Hepatocyte (in vitro differentiated cells): ENCODE data around the gene SHH.

Experiments used
- CTCF ChIP-seq: fragments of 200-600 bp; sonication (generic); IDR thresholded peaks from 2 replicates; pipeline ENCODE4 v1.5.1; 2016; ENCODE audit warnings: antibody characterized with exemption, mild to moderate bottlenecking; ENCODE audit not compliant: poor library complexity
- EZH2 ChIP-seq: fragments of 200-600 bp; sonication (generic); IDR thresholded peaks from 2 replicates; pipeline ENCODE4 v1.6.1; 2016; ENCODE audit warnings: antibody characterized with exemption, mild to moderate bottlenecking, borderline replicate concordance

GRCh38 chr7:155802906-155803417 lies 9.3 kb downstream of the SHH start:
- TF ChIP-seq EZH2 (no peak), CTCF (no peak)
